Activated CD8-positive, alpha-beta memory T cell treated with anti-CD3 and anti-CD28 coated beads, Interleukin-2, amount 50 U/mL, for 4 hours (primary cell): Measurements from ENCODE around the gene STARD10.
"Not testable (repeated sequence)": the region's sequence is repeated elsewhere in the genome, so short reads cannot be mapped to it uniquely, and the experiment has no call there.

Source experiments
- DNase-seq: peaks from one replicate; pipeline ENCODE4 v3.0.0-alpha.2; 2020

The STARD10 gene

GRCh38 chr11:72793425-72794367, at the start of gene STARD10:
Gene STARD10 (minus strand): TSS chr11:72794047. CDS start chr11:72781181, 12,866 bp downstream.
- peak; percentile 94 for DNase-seq

- no peak for DNase-seq
Measured at GRCh38 chr11:72842653-72843330, 48.9 kb upstream of the STARD10 start.

DNA sequence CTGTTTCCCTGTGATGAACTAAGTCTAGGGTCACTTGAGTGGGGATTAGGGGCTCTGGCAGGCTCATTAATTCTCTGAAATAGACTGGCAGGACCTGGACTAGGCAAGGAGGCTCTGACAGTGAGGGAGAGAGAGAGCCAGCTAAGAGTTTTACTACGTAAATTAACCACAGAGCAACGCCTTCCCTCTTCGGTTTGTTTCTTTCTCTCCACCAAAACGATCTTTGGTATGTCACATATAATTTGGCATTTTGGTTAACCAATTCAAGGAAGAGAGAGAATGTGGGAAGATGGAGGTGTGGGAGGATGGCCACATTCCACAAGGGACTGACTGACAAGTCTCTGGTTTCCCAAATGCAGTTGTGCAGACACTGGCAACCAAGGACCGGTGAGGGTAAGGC, 48.3 kb upstream of the STARD10 start:
- DNase-seq: no peak

- no peak for DNase-seq
Measured at GRCh38 chr11:72841397-72841796, 47.5 kb upstream of the STARD10 start.

DNA sequence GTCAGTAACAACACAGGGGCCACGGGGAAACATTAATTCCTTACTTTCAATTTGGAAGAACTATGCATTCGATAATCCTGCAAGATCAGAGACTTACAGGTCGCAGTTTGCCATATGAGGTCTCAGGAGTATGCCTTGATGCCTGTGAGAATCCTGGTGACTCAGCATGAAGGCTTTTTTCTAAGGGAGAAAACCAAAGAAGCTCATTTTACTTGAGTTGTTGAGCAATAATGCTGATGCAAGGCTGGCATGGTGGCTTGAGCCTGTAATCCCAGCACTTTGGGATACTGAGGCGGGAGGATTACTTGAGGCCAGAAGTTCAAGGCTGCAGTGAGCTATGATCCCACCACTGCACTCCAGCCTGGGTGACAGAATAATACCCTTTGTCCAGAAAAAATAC, 46.9 kb upstream of the STARD10 start:
- DNase-seq: no peak

DNA sequence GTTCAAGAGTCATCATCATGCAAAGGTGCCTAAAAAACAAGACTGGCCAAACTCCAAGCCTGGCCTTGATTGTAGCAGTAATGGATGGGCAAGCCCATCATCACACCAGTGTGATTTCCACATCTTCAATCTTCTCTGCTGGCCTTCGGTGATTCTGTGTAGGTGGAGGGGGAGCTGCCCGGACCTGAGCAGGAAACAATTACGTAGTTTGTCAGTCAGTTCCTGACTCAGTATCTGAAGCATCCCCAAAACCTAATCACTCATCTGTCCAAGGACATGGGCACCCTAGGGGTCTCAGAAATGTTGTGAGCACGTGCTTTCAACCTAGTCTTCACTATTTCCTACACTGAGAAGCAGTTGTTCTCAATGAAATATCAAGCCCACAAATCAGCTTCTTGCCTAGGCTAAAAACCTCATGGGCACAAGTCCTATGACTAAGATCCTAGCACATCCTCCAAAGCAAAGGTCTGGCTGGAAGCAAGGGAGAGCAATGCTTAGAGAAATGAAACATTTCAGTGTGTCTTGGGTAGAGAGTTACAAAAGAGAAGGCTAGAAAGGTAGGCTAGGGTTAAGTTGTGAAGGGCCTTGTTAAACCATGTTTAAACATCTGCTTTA, 45.0 kb upstream of the STARD10 start:
- DNase-seq: no peak

GRCh38 chr11:72836111-72836510, 42.3 kb upstream of the STARD10 start:
- DNase-seq: no peak

DNA sequence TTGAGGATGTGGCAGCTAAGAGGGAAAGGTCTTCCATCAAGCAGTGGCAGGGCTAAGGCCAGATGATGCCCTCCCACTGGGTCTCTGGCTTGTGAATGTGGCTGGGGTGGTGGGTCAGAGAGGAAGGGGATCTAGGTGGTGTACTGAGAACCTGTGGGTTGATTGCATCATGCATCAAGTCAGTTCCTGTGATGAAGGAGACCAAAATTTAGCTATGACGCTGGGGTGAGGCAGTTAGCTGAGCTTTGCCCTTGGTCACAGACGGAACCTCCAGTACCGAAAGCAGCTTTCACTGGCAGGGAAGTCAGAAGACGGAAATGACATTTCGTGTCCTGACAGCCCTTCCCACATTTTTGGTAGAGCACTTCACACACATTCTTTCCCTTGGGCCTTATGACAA, 41.1 kb upstream of the STARD10 start:
- DNase-seq: no peak

- no peak for DNase-seq
Measured at GRCh38 chr11:72833811-72834493, 40.1 kb upstream of the STARD10 start.

GRCh38 chr11:72833083-72833733, 39.4 kb upstream of the STARD10 start:
- DNase-seq: no peak

GRCh38 chr11:72832301-72833082, 38.6 kb upstream of the STARD10 start:
- DNase-seq: no peak

- DNase-seq: peak; percentile 58
Measured at GRCh38 chr11:72831521-72832300, 37.9 kb upstream of the STARD10 start.

DNA sequence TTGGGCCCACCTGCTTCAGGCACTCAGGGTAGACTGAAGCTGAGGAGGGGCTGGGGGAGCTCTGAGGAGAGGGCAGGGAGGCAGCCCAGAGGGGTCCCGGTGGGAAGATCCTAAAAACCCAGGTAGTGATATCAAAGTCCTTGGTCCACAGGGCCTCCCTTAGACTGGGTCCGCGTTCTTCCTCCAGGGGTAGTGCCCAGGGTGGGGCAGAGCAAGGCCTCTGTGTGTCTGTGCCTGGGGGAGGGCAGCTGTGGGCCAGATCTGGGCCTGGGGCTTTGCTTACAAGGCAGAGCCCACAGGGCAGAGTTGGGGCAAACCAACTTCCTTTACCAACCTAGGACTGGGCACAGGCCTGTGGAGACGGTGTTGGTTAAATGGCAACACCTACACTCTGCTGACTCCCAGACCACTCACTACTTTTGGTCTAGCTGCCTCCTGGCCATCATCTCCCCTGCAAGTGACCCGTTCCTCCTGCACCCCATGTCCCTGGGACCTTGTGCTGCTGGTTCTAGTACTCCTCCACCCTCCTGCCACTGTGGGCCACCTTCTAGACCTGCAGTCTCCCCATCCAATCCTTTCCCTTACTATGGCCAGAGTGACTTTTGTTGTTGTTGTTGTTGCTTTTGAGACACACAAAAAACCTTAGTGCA, 36.2 kb upstream of the STARD10 start:
- DNase-seq: no peak

DNA sequence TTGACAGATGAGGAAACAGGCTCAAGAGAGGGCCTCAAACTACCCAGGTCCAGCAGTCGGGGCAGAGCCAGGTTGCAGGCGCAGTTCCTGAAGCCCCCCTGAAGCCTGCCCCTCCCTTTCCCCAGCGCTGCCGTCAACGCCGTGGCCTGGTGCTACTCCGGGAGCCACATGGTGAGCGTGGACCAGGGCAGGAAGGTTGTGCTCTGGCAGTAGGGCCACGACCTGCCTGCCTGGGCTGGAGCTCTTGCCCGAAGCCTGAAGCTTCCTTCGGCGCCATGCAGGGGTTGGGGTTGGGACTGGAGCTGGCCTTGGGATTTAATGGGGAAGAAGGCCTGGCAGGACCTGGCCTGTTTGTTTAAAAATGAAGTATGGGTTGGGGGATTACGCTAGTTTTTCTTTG, 35.3 kb upstream of the STARD10 start:
- no peak for DNase-seq

GRCh38 chr11:72828692-72829101, 34.9 kb upstream of the STARD10 start:
- no peak for DNase-seq

DNA sequence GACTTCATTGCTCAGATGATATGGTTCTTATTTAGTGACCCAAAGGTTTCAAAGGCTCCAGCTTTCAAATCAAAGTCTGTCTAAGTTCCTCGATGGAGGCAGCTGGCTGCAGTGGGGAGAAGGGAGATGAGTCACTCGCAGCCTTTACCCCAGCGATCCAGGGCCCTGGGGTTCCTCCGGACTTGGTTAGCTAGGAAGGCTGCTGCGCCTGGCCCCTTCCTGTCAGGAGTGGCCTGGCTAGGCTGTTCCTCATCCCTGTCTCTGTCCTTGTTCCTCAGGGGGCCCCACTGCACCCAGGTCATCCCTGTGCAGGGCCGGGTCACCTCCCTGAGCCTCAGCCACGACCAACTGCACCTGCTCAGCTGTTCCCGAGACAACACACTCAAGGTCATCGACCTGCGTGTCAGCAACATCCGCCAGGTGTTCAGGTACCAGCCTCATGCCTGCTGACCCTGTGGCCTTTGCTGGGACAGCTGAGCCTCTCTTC, 34.3 kb upstream of the STARD10 start:
- no peak for DNase-seq

GRCh38 chr11:72827656-72828055, 33.8 kb upstream of the STARD10 start:
- not testable (repeated sequence) for DNase-seq

DNA sequence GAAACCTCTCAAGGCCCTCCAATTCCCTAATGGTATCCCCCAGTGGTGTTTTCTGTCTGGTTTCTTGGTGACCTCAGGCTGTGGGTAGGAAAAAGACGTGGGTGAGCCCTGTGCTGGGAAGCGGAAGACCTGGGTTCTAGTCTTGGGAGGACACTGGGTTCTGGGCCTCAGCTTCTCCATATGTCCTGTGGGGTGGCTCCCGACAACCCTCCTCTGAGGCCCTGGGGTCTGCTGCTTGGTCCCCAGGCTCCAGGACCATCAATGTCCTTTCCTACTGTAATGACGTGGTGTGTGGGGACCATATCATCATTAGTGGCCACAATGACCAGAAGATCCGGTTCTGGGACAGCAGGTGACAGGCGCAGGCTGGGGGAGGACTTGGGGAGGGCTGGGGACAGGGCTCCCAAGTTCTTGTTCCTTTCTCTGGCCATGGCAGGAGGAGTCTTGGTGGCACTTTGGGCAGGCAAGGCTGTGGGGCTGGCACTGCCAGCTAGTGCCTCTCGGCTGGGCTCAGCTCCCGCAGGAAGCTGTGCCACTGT, 33.2 kb upstream of the STARD10 start:
- DNase-seq: no peak

- no peak for DNase-seq
Measured at GRCh38 chr11:72826191-72826941, 32.5 kb upstream of the STARD10 start.
